GM19328 (cell line): ENCODE measurements around the gene ASF1A.
A peak's percentile ranks its signal among the peaks of the same experiment; 100 is the strongest.

ENCODE experiments used
- ATAC-seq: cut with Tn5 transposase; IDR thresholded peaks from one replicate; pipeline ENCODE4 v1.9.1; 2021; ENCODE audit warnings: mild to moderate bottlenecking, moderate library complexity; ENCODE audit not compliant: unreplicated experiment

The ASF1A gene

DNA sequence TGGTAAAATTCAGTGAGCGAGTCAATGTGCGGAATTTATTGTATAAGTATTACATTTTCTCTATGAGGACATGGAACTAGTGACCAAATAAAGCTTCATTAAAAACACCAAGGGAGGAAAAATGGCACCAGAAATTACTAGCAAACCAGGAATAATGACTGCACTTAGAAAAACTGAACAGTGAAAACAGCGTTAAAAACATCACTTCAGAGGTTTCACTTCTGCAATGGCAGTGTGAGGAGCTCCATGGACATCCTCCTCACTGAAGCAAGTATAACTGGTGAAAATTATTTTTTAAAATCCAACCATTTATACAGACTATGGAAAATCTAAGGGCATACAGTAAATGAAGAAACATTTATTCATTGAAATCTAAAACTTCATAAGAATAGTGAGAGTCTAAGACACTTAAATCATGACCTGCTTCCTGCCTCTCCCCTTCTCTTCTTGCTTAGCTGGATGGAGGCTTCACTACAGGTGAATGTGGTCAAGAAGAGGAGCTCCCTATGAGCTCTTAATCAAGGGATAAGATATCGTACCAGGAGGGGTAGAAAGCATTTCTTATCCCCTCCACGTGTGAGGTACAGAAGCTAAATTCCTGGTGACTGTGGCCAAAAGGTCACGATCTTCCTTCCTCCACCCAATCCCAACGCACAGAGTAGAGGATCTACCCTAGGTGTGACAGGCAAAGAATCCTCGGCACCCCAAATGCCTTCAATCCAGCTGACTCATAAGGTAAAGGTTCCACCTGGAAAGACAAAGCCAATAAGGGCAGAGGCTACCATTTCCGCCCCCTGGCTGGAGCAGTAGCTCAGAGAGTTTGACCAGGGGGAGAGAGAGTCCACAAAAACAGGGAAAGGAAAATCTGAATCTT is 12.3 kb upstream of the ASF1A start:
- ATAC-seq = peak; percentile 87

DNA sequence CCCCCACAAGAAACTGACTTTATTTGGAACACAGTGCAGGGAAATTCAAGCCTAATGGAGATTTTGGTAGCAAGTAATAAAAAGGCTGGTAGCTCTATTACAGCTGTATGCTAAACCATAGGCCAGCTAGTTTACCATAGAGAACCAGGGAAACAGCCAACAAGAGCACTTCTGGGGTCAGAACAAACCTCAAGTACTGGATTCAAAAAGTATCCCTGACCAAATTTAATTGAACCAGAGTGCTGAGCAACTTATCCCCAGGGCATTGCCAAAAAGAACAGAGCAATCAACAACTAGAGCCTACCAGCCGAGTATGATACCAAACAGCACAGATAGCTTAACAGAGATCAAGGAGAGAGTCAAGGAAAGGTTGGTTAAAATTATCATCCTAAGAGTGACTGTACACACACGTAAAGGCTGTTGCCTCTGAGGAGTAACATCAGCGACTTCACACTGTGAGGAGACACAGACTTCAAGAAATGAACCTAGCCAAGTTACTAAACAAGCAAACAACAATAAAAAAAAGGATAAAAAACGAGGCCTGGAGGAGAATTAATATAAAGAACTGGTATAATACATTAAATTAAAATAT is 11.5 kb upstream of the ASF1A start:
- ATAC-seq = no peak

DNA sequence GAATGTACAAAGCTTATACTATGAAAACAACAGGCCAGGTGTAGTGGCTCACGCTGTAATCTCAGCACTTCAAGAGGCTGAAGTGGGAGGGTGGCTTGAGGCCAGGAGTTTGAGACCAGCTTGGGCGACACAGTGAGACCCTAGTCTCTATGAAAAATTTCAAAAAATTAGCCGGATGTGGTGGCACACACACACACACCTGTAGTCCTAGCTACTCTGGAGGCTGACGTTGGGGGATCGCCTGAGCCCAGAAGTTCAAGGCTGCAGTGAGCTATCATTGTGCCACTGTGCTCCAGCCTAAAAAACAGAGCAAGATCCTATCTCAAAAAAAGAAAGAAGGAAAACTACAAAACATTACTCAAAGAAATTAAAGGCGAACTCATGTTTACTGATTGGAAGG is 7.3 kb upstream of the ASF1A start:
- no peak for ATAC-seq

DNA sequence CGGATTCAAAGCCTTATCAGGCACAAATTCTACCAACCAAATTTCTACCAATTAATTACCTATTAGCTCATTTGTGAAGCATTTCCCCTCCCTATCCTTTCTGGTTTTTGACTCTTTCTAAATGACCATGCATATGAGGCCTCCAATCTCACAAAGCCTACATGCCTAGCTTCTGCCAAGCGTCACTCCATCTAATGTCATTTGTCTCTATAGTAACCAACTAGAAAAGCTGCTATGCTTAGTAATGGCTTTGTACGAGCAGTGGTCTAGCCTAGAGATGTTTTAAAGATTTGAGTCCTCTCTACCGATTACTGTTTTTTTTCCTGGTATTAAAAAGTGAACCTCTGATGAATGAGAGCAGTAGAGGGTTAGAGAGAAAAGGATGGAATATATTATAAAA is 4.8 kb upstream of the ASF1A start:
- no peak for ATAC-seq

DNA sequence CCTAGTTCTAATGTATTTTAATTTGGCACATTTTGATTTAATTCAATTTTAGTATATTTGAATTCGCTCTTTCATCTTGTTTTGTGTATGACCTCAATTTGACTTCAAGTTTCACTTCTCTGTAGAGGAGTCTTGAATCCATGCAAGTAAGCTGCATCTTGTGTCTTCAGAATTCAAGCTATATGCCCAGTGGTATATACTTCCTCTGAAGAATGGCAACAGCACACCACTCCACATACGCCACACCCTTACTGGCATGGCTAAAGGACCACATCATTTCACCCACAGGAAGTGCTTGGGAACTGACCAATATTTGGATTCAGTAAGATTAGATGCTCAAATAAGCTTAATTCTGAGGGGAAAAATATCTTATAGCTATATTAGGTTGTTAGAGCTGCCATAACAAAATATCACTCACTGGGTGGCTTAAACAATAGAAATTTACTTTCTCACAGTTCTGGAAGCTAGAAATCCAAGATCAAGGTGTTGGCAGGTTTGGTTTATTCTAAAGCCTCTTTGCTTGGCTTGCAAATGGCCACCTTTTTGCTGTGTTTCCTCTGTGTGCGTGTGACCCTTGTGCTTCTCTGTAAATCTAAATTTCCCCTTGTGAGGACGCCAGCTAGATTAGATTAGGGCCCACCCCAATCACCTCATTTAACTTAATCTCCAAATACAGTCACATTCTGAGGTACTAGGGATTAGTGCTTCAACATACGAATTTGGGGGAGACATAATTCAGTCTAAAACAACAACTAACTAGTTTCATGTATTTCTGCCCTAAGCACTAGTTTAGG is 2.8 kb upstream of the ASF1A start:
- no peak for ATAC-seq

DNA sequence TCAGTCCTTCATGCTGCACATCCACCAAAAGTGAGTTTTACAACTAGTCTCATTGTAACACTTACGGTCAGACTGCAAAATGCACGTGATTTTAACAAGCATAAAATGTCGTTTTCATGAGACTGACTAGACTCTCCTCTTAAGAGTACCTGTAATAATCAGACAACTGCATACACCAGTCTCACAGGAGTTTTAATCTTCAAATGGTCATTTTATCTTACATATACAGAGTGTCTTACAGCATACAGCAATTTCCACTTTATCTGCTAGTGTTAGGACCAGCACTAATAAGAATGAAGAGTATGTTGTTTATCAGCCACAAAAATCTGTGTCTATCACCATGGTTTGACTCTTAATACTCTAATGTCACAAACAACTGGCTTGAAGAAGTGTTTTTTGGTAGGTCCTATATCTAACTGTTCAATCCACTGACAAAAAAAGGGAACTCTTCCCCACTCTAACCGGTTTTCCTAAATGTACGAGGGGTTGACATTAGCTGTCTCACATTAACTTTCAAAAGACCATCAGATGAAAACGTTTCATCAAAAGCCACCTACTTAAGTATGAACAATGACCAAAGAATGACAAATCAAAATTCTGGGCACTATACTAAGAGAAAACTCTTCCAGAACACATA is 1.5 kb upstream of the ASF1A start:
- ATAC-seq = no peak

DNA sequence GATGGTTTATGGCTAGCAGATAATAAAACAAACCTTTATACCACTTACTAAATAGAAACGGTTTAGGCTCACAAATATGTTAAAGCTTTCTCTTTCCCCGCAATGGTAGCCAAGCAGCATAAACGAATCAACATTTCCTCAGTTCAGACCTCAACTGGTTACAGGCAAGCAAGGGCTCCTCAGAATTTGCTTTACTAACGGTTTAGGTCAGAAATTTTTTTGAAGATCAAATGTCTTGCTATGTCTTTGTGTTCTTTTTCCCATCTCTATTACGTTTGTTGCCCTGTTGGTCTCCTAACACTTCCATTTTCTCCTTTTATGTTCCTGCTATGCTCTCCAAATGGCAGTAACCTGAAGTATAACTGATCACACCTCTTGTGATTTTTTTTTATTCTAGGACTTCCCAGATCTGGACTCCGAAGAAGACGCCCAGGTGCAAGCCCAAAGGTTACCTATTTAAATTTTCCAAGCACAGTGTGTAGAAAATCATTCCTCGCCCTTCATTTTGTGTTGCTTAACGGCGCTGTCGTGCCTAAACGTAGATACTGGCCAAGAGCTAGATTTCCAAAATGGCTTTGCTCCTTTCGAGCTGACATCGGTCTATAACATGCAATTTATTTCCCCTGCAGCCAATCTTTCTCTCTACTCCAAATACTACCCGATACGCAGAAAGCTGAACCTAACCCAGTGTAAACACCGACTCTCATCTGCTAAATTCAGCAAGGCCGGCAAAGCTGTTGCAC is 717 bp upstream of the ASF1A start:
- ATAC-seq = no peak

DNA sequence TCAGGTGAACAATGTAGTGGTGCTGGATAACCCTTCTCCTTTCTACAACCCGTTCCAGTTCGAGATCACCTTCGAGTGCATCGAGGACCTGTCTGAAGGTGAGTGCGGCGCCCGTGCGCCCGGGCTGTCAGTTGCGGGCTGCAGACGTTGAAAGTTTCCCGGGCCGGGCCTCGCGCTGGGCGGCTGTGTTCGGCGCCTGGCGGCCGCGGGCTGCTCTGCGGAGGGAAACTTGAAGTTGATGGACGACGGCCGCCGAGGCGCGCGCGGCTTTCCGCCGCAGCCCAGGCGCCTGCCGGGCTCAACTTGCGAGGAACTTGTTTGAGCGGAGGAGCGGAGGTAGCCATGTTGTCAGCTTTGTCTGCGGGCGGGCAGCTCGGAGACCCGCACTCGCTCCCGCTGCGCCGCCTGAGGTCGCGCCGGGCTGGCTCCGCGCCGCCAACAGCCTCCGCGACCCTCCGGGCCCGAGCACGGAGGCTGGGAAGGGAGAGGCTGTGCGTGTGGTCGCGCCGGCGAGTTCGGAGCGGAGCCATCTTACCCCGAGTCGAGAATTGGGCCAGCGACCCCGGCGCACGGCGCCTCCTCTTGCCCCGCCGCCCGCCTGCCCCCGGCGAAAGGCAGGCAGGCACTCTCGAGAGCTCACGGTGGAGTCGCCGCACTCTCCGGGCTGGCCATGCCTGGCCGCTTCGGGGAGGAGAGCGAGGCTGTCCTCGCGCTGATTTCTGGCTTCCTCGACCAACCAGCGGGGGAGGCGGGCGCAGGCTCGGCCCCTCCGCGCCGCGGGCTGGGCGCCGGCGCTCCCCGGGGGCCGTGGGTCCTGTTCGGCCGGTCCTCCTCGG is 691 bp downstream of the ASF1A start:
- peak; percentile 38 for ATAC-seq

DNA sequence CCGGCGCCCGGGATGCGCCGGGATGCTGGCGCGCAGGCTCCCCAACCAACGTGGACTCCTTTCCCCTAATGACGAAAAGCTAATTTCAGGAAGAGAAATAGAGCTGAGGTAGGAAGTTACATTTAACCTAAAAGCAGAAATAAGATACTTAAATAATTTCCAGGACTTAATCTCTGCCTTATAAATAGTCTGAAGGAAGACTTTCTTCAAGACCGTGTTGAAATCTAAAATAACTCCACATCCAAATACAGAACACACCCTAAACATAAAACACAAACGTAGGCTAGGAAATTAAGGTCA is 1.3 kb downstream of the ASF1A start:
- no peak for ATAC-seq

DNA sequence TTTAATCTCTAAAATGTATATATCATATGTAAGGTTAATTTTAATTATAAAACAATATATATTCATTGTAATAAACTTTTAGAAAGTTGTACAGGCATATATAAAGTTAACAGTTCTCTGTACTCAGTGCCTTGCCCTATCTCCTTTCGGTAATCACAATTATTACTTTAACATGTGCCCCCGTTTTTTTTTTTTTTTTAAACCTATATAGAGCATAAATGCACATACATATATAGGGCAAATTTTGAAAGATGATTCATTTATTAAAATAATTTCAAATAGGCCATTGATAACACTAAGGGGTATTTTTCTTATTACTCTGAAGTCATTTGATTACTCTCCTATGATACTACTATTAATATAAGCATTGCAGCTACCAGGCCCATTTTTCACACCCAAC is 1.9 kb downstream of the ASF1A start:
- ATAC-seq = no peak

DNA sequence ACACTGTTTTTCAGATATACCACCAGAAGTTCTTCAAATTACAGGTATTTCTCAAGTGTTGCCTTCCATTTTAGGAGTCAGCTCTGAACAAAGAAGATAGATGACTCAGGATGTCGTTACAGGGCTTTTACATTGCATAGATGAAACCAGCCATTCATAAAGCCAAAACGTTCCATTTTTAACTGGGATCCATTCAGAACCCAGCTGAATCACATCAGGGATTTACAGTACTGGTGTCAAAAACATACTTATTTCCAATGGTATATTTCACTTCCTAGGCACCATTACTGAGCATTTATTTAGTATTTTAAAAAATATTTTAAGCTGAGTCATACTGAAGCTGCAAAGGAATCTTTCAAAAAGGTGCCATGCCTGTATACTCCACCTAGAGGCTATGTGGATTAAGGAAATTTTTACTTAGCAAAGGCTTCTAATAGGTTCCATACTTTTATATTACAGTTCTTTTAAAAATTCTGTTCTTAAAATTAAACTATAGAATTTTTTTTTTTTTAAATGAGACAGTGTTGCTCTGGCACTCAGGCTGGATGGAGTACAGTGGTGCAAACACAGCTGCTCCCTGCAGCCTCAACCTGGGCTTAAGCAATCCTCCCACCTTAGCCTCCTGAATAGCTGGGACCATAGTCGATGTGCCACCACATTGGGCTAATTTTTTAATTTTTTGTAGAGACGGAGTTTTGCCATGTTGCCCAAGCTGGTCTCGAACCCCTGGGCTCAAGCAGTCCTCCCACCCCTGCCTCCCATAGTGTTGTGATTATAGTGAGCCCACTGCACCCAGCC is 2.6 kb downstream of the ASF1A start:
- ATAC-seq = no peak

DNA sequence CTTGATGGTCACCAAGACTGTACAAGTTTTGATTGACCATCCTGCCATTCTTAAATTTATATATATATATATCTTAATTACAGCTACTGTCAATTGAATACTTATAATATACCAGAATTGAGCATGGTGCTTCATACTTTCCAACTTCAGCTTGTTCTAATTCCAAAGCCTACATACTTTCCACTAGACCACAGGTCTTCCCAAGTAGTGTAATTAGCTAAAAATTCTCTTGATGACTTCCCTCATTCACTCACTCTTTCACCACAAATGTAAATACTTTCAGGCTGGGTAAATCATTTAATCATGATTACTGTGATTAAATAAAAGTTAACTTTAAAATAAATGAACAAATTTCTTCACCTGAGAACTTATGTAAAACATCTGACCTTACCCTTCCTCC is 3.4 kb downstream of the ASF1A start:
- ATAC-seq = no peak

DNA sequence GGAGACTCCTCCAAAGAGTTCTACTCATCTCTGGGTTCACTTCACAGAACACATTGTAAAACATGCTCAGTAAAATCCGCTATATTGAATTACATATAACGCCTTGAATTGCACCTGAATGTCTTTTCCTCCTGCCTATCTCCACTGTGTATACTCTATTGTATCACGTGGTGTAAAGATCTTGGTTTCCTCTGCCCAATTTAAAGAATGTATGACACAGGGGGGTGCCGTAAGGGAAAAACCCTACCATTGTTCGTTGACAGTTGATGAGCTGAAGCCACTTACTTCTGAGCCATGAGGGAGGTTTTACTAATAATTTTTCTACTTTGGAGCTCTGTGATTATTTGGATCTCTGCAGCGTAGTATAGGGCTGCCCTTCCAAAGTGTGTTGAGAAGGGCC is 6.0 kb downstream of the ASF1A start:
- no peak for ATAC-seq

DNA sequence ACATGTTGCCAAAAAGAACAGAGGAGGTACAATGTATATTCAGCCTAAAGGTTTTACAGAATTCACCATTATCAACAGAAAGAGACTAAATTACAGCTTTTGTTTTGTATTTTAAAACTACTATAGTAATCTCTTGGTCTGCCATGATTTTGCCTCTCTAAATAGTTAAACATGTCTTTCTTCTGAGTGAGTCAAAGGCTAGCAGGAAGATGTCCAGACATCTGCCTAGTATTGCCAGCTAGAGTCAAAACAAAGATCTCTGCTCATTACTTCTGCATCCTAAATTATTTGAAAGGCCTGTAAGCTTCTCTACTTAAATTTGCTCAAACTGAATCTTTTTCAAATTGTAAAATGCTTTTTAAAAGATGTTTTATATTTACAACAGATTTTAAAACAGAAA is 8.8 kb downstream of the ASF1A start:
- ATAC-seq = no peak

DNA sequence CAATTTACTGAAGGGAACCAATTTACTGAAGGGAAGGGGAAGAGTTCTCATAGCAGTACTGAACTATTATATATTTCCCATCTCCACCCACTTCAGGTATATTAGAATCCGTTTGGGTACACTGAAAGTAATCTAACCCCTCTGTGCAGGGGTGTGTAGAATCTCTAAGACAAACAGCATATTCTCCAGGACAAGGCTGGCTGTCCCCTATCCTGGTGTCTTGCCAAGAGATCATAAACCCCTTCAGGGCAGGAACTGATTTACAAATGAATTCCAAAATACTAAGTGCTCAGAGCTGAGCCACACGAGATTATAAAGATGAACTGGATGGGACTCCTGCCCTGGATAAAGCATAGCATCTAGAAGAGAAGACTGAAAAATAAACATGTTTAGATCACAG is 9.2 kb downstream of the ASF1A start:
- no peak for ATAC-seq

DNA sequence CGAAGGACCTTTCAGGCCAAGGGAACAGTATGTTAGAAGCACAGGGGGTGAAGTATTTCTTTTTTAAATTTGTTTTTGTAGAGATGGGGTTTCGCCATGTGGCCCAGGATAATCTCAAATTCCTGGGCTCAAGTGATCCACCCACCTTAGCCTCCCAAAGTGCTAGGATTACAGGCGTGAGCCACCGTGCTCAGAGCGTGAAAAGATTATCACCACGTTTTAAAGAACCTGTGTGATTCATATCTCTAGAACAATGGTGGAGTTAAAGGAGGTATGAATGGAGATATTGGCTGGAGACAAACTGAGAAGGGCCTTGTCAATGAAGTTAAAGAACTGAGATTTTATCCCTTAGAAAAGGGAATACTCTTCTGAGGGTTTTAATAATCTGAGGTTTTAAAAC is 9.7 kb downstream of the ASF1A start:
- ATAC-seq = no peak

DNA sequence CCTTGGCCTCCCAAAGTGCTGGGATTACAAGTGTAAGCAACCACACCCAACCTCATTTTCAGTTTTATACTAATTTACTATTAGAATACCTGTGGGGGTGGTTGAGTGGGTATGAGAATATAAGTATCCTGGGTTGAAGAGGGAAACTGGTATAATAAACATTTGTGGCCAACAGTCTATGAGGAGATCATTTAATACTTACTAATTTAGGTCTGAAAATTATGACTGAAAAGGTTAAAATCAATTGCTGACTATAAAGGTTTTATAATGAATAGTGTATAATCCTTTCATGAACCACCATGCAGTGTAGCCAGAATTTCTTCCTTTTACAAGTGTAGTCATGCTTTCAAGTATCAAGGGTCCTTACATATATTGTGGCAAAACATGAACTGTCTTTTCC is 11.1 kb downstream of the ASF1A start:
- ATAC-seq = no peak

DNA sequence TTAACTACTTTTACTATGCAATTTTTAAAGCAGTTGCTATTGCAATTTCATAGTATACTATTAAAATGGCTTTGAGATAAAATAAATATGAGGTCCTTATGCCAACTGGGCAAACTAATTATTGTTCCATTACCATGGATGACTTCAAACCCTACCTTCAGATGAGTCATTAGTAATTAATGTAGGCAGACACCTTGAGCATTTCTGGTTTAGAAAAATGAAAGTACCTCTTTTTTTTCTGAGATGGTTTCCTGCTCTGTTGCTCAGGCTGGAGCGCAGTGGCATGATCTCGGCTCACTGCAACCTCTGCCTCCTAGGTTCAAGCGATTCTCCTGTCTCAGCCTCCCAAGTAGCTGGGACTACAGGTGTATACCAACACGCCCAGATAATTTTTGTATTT is 11.9 kb downstream of the ASF1A start:
- ATAC-seq = no peak

DNA sequence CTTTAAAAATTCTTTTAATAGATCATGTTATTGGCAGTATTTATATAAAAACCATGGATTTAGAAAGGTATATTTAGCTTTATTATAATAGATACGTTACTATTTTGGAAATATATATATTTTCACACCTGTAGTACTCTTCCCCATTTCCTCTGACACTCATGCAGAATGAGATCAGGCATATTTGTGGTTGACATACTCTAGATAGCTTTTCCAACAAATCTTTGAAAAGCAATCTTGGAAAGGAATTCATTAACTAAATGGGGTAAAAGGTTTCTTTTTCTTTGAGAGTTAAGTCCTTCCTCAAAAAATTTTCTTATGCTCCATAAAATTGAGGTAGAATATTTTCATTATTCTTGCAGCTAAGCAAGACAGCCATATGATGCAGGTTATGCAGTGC is 14.5 kb downstream of the ASF1A start:
- ATAC-seq = no peak
